ENCODE results near the gene TIMM50. TPM values are rescaled to one million over a fixed set of nuclear protein-coding genes. Genes with fewer than 3 reads are reported as not detected.

The TIMM50 gene
- total and polyA plus RNA-seq, 2 of the 13 experiments (the other 11 are each of a cell fraction or from before 2014, with no cell fraction given) = 91.1 to 92.5 TPM

DNA sequence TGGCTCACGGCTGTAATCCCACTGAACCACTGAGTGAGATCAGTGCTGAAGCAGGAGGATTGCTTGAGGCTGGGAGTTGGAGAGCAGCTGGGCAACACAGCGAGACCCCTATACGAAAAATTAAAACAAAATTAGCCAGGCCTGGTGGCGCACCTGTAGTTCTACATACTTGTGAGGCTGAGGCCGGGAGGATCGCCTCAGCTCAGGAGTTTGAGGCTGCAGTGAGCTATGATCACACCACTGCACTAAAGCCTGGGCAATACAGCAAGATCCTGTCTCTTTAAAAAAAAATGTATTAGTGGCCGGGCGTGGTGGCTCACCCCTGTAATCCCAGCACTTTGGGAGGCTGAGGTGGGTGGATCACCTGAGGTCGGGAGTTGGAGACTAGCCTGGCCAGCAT is 28.0 kb downstream of the TIMM50 start:
- no peak for DNase-seq (ENCODE audit: low spot score)
- WGBS (ENCODE audit: low lambda C conversion rate) = 48% methylated on average over 9 of the region's 9 CpGs
- Histone ChIP-seq H3K4me3 (replicated peaks in 1 of 3; ENCODE audit: insufficient read depth in 1 of 3, low read depth in 2 of 3, low read length in 3 of 3) (no peak overlapping the region), H3K36me3 (replicated peaks in 1 of 2; ENCODE audit: control insufficient read depth in 1 of 2, insufficient read depth in 2 of 2, low read length in 2 of 2) (no peaks in the 10 kb centered on the region), H3K4me2 (ENCODE audit: low read depth, low read length) (no peak overlapping the region), H3K9me3 (ENCODE audit: low read length) (no peaks in the 10 kb centered on the region), H3K9ac (ENCODE audit: insufficient read depth, low read depth, low read length) (no peak overlapping the region), H2AFZ (ENCODE audit: low read length) (no peak overlapping the region), H3K4me1 (ENCODE audit: insufficient read depth, low read length) (peaks cover 20% of the 10 kb centered on the region; the same call in 1 of the 2 replicates), H3K27ac (ENCODE audit: extremely low read length, insufficient read depth, low read length) (no peak overlapping the region), H4K20me1 (ENCODE audit: insufficient read depth, low read length) (no peaks in the 10 kb centered on the region), H3K79me2 (ENCODE audit: insufficient read depth, low read length) (no peaks in the 10 kb centered on the region), H3K27me3 (ENCODE audit: control insufficient read depth in 1 of 2, insufficient read depth in 2 of 2, low read length in 2 of 2) (peaks cover 15 to 54% of the 10 kb centered on the region in 2 experiments)
- BruUV-seq (replicated peaks) = no TSS peak
- intact Hi-C loops (cut with micrococcal nuclease; ENCODE audit: unreplicated experiment) (no loop called here), in situ Hi-C loops (cut with HindIII; ENCODE audit: extremely low pct_ligation_motif_present, low pct_unique_long_range_greater_than_20kb) (no loop called here)
- ChIA-PET CTCF (ENCODE audit: low intra/inter-chr PET ratio, low total read pairs) (no interaction called here), POLR2A (no interaction called here)
- no peak for FAIRE-seq
- no peak for TF ChIP-seq POLR2AphosphoS5 (IDR thresholded peaks at IDR 0.05; ENCODE audit: low read depth, low read length)
- TF ChIP-seq ZNF121 (CRISPR knock-in tag; IDR thresholded peaks at IDR 0.05) = peak; percentile 79
- no peak for ATAC-seq

DNA sequence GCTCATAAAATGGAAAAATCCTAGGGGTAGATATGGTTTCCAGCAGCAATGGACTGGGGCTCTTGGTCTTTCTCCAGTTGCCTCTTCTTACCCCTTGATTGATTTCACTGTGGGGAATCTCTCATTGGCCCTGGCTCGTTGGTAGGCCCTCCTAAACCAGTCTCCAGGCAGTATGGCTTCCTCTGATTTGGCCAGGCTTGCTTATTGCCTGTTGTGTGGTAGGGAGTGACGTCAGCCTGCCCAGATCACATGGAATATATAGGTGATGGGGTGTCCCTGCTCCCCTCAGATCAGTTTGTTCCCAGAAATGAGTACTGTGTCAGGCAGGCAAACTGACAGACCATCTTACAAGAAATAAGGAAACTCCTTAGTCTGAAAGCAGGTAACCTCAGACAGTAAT is 28.6 kb downstream of the TIMM50 start:
- POLR2A ChIA-PET = no interaction called here
- peaks cover 20% of the 10 kb centered on the region; the same call in 1 of the 2 replicates for H3K4me1 ChIP-seq (ENCODE audit: insufficient read depth, low read length)
- DNase-seq (ENCODE audit: low spot score) (no peak), FAIRE-seq (no peak), ATAC-seq (no peak)
- TF ChIP-seq GTF2F1 (IDR thresholded peaks at IDR 0.05; ENCODE audit: low read length) (no peak), ZSCAN20 (CRISPR knock-in tag; IDR thresholded peaks at IDR 0.05; ENCODE audit: borderline replicate concordance) (no peak), SUZ12 (IDR thresholded peaks at IDR 0.05; ENCODE audit: low read depth, low read length) (no peak), CREB1 (IDR thresholded peaks at IDR 0.05) (peak; percentile 72), CREB1 (CRISPR knock-in tag; IDR thresholded peaks at IDR 0.05) (no peak)
- no peaks in the 10 kb centered on the region for H4K20me1 ChIP-seq (ENCODE audit: insufficient read depth, low read length)
- no peak overlapping the region for H3K4me2 ChIP-seq (ENCODE audit: low read depth, low read length)
- intact Hi-C loops (cut with micrococcal nuclease; ENCODE audit: unreplicated experiment) (no loop called here), in situ Hi-C loops (cut with HindIII; ENCODE audit: extremely low pct_ligation_motif_present, low pct_unique_long_range_greater_than_20kb) (no loop called here)
- no peak overlapping the region for H3K9ac ChIP-seq (ENCODE audit: insufficient read depth, low read depth, low read length)
- H3K9me3 ChIP-seq (ENCODE audit: low read length) = no peaks in the 10 kb centered on the region
- no peak overlapping the region for H3K4me3 ChIP-seq (replicated peaks in 1 of 3; ENCODE audit: insufficient read depth in 1 of 3, low read depth in 2 of 3, low read length in 3 of 3)
- CTCF ChIA-PET (ENCODE audit: low intra/inter-chr PET ratio, low total read pairs) = no interaction called here
- no peak overlapping the region for H2AFZ ChIP-seq (ENCODE audit: low read length)
- no peaks in the 10 kb centered on the region for H3K79me2 ChIP-seq (ENCODE audit: insufficient read depth, low read length)
- WGBS (ENCODE audit: low lambda C conversion rate) = 23% methylated on average over 2 of the region's 2 CpGs
- no TSS peak for BruUV-seq (replicated peaks)
- H3K36me3 ChIP-seq (replicated peaks in 1 of 2; ENCODE audit: control insufficient read depth in 1 of 2, insufficient read depth in 2 of 2, low read length in 2 of 2) = no peaks in the 10 kb centered on the region
- peaks cover 10 to 54% of the 10 kb centered on the region in 2 experiments for H3K27me3 ChIP-seq (ENCODE audit: control insufficient read depth in 1 of 2, insufficient read depth in 2 of 2, low read length in 2 of 2)
- no peak overlapping the region for H3K27ac ChIP-seq (ENCODE audit: extremely low read length, insufficient read depth, low read length)

Data from HepG2 (cell line).